HL-60 (cell line): Measurements from ENCODE around the gene XBP1.

Experiments used
- DNase-seq, 2 experiments: peaks; one replicate each; pipeline ENCODE4 v3.0.0-alpha.2; 2010 to 2020; ENCODE audit warnings: low read depth in 1 of 2, low spot score in 1 of 2
- H3K27ac ChIP-seq: fragments of 250-450 bp; sonication (Bioruptor Pico); replicated peaks from 2 replicates; pipeline ENCODE4 v1.5.1; 2020; ENCODE audit warnings: mild to moderate bottlenecking, moderate library complexity
- H3K27me3 ChIP-seq: fragments of 250-450 bp; sonication (Bioruptor Pico); 2 replicates; pipeline ENCODE4 v1.5.1; 2021; ENCODE audit warnings: mild to moderate bottlenecking, moderate library complexity; ENCODE audit not compliant: insufficient read depth, poor library complexity, severe bottlenecking
- H3K4me3 ChIP-seq: replicated peaks from 2 replicates; pipeline ENCODE4 v1.5.1; 2011; ENCODE audit warnings: mild to moderate bottlenecking, control low read depth, low read length; ENCODE audit not compliant: insufficient read depth
- CTCF ChIP-seq: IDR thresholded peaks from one replicate; pipeline ENCODE4 v1.5.1; 2011; ENCODE audit warnings: low read length, control low read depth, inconsistent platforms; ENCODE audit not compliant: insufficient read depth
- GABPA ChIP-seq: IDR thresholded peaks from 2 replicates; pipeline ENCODE4 v1.6.1; 2012; ENCODE audit warnings: low read depth
- POLR2AphosphoS5 ChIP-seq: IDR thresholded peaks from 2 replicates; pipeline ENCODE4 v1.6.1; 2012; ENCODE audit warnings: low read depth
- REST ChIP-seq: IDR thresholded peaks from 2 replicates; pipeline ENCODE4 v1.6.1; 2012; ENCODE audit warnings: low read depth; ENCODE audit not compliant: insufficient replicate concordance
- SPI1 ChIP-seq: IDR thresholded peaks from 2 replicates; pipeline ENCODE4 v1.6.1; 2012; ENCODE audit warnings: low read depth, mild to moderate bottlenecking, borderline replicate concordance

XBP1 gene

GRCh38 chr22:28815111-28815510, 14.7 kb upstream of the XBP1 start:
- no peak for DNase-seq

GRCh38 chr22:28813772-28814518, 13.6 kb upstream of the XBP1 start:
- TF ChIP-seq SPI1 = peak; percentile 96
- TF ChIP-seq REST = no peak
- TF ChIP-seq CTCF = no peak
- peak; percentile 41; the same call in 1 of the 2 replicates for TF ChIP-seq POLR2AphosphoS5
- peak; percentile 86 to 90 for DNase-seq
- no peaks in the 10 kb centered on the region for H3K27me3 ChIP-seq
- peak overlapping the region; percentile 97 for H3K27ac ChIP-seq
- no peak overlapping the region for H3K4me3 ChIP-seq

More at GRCh38 chr22:28815111-28815510, 14.7 kb upstream of the XBP1 start:
- H3K27me3 ChIP-seq = no peaks in the 10 kb centered on the region
- peak overlapping the region; percentile 97 for H3K27ac ChIP-seq
- TF ChIP-seq CTCF (no peak), POLR2AphosphoS5 (no peak), REST (no peak), SPI1 (no peak)
- no peak overlapping the region for H3K4me3 ChIP-seq

GRCh38 chr22:28812516-28812915, 12.1 kb upstream of the XBP1 start:
- peak overlapping the region; percentile 97 for H3K27ac ChIP-seq
- H3K4me3 ChIP-seq = no peak overlapping the region
- no peaks in the 10 kb centered on the region for H3K27me3 ChIP-seq
- TF ChIP-seq GABPA (no peak), SPI1 (no peak), POLR2AphosphoS5 (no peak), REST (no peak), CTCF (no peak)
- no peak for DNase-seq
